GM12874 (cell line): ENCODE data around the gene STING1.
A peak's percentile ranks its signal among the peaks of the same experiment; 100 is the strongest.

Experiments
- CTCF ChIP-seq: IDR thresholded peaks from 2 replicates; pipeline ENCODE4 v1.5.1; 2011; ENCODE audit warnings: low read depth, mild to moderate bottlenecking, control low read depth, low read length, moderate library complexity; ENCODE audit not compliant: insufficient read depth

The STING1 gene

GRCh38 chr5:139482050-139482889 lies at the start of gene STING1:
Gene STING1, minus strand, starts transcription at chr5:139482758. Its CDS starts 1,054 bp downstream, at chr5:139481704.
- TF ChIP-seq CTCF: no peak

- TF ChIP-seq CTCF: no peak
Observed at GRCh38 chr5:139531772-139532169, 49.2 kb upstream of the STING1 start.

- no peak for TF ChIP-seq CTCF
Observed at GRCh38 chr5:139524940-139525585, 42.5 kb upstream of the STING1 start.

GRCh38 chr5:139524446-139524845 lies 41.9 kb upstream of the STING1 start:
- no peak for TF ChIP-seq CTCF

GRCh38 chr5:139523635-139524445 lies 41.3 kb upstream of the STING1 start:
- no peak for TF ChIP-seq CTCF

- peak; percentile 100 for TF ChIP-seq CTCF
Observed at GRCh38 chr5:139517683-139518564, 35.4 kb upstream of the STING1 start.
